Hepatocyte (in vitro differentiated cells): Measurements from ENCODE around the gene TNFSF13. TPM values are rescaled to one million over a fixed set of nuclear protein-coding genes. Genes with fewer than 3 reads are reported as not detected.

Experiments used
- DNase-seq: peaks from one replicate; pipeline ENCODE4 v3.0.0-alpha.2; 2016; ENCODE audit warnings: low spot score
- H2AFZ ChIP-seq: fragments of 200-600 bp; sonication (generic); 2 replicates; pipeline ENCODE4 v1.6.0; 2016; ENCODE audit warnings: antibody characterized with exemption, mild to moderate bottlenecking
- H3K27ac ChIP-seq: fragments of 200-600 bp; sonication (generic); 2 replicates; pipeline ENCODE4 v1.5.1; 2016; ENCODE audit warnings: mild to moderate bottlenecking
- H3K27me3 ChIP-seq: fragments of 200-600 bp; sonication (generic); 2 replicates; pipeline ENCODE4 v1.6.1; 2016
- H3K36me3 ChIP-seq: fragments of 200-600 bp; sonication (generic); replicated peaks from 2 replicates; pipeline ENCODE4 v1.5.1; 2016; ENCODE audit warnings: low read depth; ENCODE audit not compliant: insufficient read depth
- H3K4me1 ChIP-seq: fragments of 200-600 bp; sonication (generic); 2 replicates; pipeline ENCODE4 v1.5.1; 2016; ENCODE audit warnings: mild to moderate bottlenecking, moderate library complexity; ENCODE audit not compliant: insufficient read depth
- H3K4me2 ChIP-seq: fragments of 200-600 bp; sonication (generic); 2 replicates; pipeline ENCODE4 v1.6.0; 2016
- H3K4me3 ChIP-seq: fragments of 200-600 bp; sonication (generic); 2 replicates; pipeline ENCODE4 v1.5.1; 2016; ENCODE audit warnings: mild to moderate bottlenecking
- H3K79me2 ChIP-seq: fragments of 200-600 bp; sonication (generic); 2 replicates; pipeline ENCODE4 v1.6.0; 2017; ENCODE audit warnings: mild to moderate bottlenecking
- H3K9me2 ChIP-seq: fragments of 200-600 bp; sonication (generic); replicated peaks from 2 replicates; pipeline ENCODE4 v1.6.0; 2017; ENCODE audit warnings: mild to moderate bottlenecking; ENCODE audit not compliant: insufficient read depth
- H3K9me3 ChIP-seq: fragments of 200-600 bp; sonication (generic); 2 replicates; pipeline ENCODE4 v1.5.1; 2016; ENCODE audit warnings: low read depth, mild to moderate bottlenecking
- H4K20me1 ChIP-seq: fragments of 200-600 bp; sonication (generic); 2 replicates; pipeline ENCODE4 v1.6.0; 2016; ENCODE audit warnings: mild to moderate bottlenecking; ENCODE audit not compliant: insufficient read depth, poor library complexity, severe bottlenecking
- CTCF ChIP-seq: fragments of 200-600 bp; sonication (generic); IDR thresholded peaks from 2 replicates; pipeline ENCODE4 v1.5.1; 2016; ENCODE audit warnings: antibody characterized with exemption, mild to moderate bottlenecking; ENCODE audit not compliant: poor library complexity
- EZH2 ChIP-seq: fragments of 200-600 bp; sonication (generic); IDR thresholded peaks from 2 replicates; pipeline ENCODE4 v1.6.1; 2016; ENCODE audit warnings: antibody characterized with exemption, mild to moderate bottlenecking, borderline replicate concordance
- EZH2phosphoT487 ChIP-seq: fragments of 200-600 bp; sonication (generic); IDR thresholded peaks from one replicate; pipeline ENCODE4 v1.6.1; 2018; ENCODE audit warnings: antibody characterized with exemption, mild to moderate bottlenecking, low read depth, moderate library complexity; ENCODE audit not compliant: unreplicated experiment, severe bottlenecking
- WGBS: methylation state at CpG from one replicate; pipeline ENCODE4 v1.1.6; 2016; ENCODE audit warnings: low lambda C conversion rate; ENCODE audit errors: missing lambda C conversion rate; 5-methylcytosine and 5-hydroxymethylcytosine counted together
- polyA plus RNA-seq: library from polyadenylated mRNA; unstranded; fragments of >200 nt; fragmentation: Nextera tagmentation; extraction: Ambion mirVana; gene quantifications from 2 replicates; pipeline ENCODE4 v1.2.1, GENCODE V29; 2016
- total RNA-seq: library from RNA; depleted of rRNA; stranded (reverse); fragments of >200 nt; gene quantifications from 2 replicates; pipeline ENCODE4 v1.2.3, GENCODE V29; 2014

The TNFSF13 gene
- total and polyA plus RNA-seq, 2 experiments from 2014 or later = 0.90 to 2.4 TPM

GRCh38 chr17:7589204-7589868 is 30.8 kb downstream of the TNFSF13 start:
- Histone ChIP-seq H3K27ac (no peak overlapping the region), H3K36me3 (peaks cover under 1% of the 10 kb centered on the region), H3K4me2 (no peak overlapping the region), H3K9me3 (no peaks in the 10 kb centered on the region), H3K4me1 (no peaks in the 10 kb centered on the region), H3K79me2 (peaks cover 21% of the 10 kb centered on the region), H4K20me1 (no peaks in the 10 kb centered on the region), H3K27me3 (no peaks in the 10 kb centered on the region), H2AFZ (no peak overlapping the region), H3K4me3 (no peak overlapping the region), H3K9me2 (no peaks in the 10 kb centered on the region)
- TF ChIP-seq CTCF (peak; percentile 68), EZH2 (no peak), EZH2phosphoT487 (no peak)
- 63% methylated on average over 55 of the region's 56 CpGs for WGBS
- DNase-seq = peak; percentile 84

GRCh38 chr17:7589891-7590691 is 31.5 kb downstream of the TNFSF13 start, which contains the start of gene SOX15:
Gene SOX15, minus strand, starts transcription at chr17:7590094. Its CDS starts 418 bp downstream, at chr17:7589676.
- Histone ChIP-seq H3K36me3 (peaks cover 5% of the 10 kb centered on the region), H3K4me2 (no peak within 1 kb of the TSS), H3K9me3 (no peaks in the 10 kb centered on the region), H3K27ac (peak within 1 kb of the TSS; percentile 65), H3K79me2 (peaks cover 18% of the 10 kb centered on the region), H3K4me3 (no peak within 1 kb of the TSS), H4K20me1 (no peaks in the 10 kb centered on the region), H3K27me3 (no peaks in the 10 kb centered on the region), H3K4me1 (no peaks in the 10 kb centered on the region), H2AFZ (no peak within 1 kb of the TSS), H3K9me2 (no peaks in the 10 kb centered on the region)
- no peak for TF ChIP-seq CTCF
- no peak for TF ChIP-seq EZH2phosphoT487
- no peak for TF ChIP-seq EZH2
- 85% methylated on average over 21 of the region's 24 CpGs for WGBS
- peak; percentile 19 for DNase-seq

DNA sequence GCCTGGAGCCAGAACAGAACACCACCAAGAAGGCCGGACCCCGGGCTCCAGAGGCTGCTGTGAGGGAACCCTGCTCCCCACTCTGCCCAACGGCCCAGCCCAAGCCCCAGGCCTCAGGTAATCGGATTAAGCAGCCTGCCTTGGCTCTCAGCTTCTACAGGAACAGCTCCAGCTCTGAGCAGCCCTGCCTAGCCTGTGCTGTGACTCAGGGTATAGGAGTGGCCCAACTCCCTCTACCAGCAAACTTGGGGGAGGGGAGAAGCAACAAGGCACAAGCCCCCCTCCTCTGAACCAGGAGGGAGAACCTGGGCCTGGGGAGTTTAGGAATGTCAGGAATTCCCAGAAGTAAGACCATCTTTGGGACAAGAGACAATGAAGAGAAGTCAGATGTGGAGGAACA is 32.2 kb downstream of the TNFSF13 start:
- H3K36me3 ChIP-seq = peaks cover 5% of the 10 kb centered on the region
- peak overlapping the region; percentile 65 for H3K27ac ChIP-seq

DNA sequence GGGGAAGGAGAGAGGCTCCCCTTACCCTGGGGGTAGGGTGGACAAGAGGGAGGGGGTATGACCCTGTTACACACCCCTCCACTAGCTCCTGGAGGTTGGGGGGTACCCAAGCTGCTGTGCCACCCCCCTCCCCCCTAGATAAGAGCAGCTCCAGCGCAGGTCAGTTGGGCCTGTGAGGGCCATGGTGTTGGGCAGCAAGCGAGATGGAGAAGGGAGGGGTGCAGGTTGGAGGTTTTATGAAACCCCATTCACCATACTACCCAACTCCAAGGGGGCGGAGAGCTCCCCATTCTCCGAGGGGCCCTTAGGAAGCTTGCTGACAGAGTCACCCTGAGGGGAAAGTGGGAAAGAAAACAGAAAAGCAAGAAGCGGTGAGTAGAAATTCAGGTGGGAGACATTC is 33.0 kb downstream of the TNFSF13 start:
- Histone ChIP-seq H3K79me2 (peaks cover 10% of the 10 kb centered on the region), H3K4me1 (no peaks in the 10 kb centered on the region), H2AFZ (no peak overlapping the region), H3K4me3 (no peak overlapping the region), H3K27me3 (no peaks in the 10 kb centered on the region), H3K36me3 (peaks cover 5% of the 10 kb centered on the region), H3K9me3 (no peaks in the 10 kb centered on the region), H3K9me2 (no peaks in the 10 kb centered on the region), H3K4me2 (no peak overlapping the region), H3K27ac (no peak overlapping the region), H4K20me1 (no peaks in the 10 kb centered on the region)
- DNase-seq = no peak
- WGBS = 95% methylated on average over 5 of the region's 5 CpGs
- TF ChIP-seq CTCF (no peak), EZH2phosphoT487 (no peak), EZH2 (no peak)

More for the DNA sequence above, 32.2 kb downstream of the TNFSF13 start:
- no peaks in the 10 kb centered on the region for H3K4me1 ChIP-seq
- H2AFZ ChIP-seq = no peak overlapping the region
- no peak overlapping the region for H3K4me3 ChIP-seq
- no peak overlapping the region for H3K4me2 ChIP-seq
- TF ChIP-seq EZH2 = no peak
- no peaks in the 10 kb centered on the region for H3K9me3 ChIP-seq
- peaks cover 11% of the 10 kb centered on the region for H3K79me2 ChIP-seq
- DNase-seq = peak; percentile 38
- H3K27me3 ChIP-seq = no peaks in the 10 kb centered on the region
- H3K9me2 ChIP-seq = no peaks in the 10 kb centered on the region
- WGBS = 66% methylated on average over 4 of the region's 4 CpGs
- H4K20me1 ChIP-seq = no peaks in the 10 kb centered on the region
